Kidney epithelial cell (primary cell): ENCODE data around the gene DNMT1. TPM values are rescaled to one million over a fixed set of nuclear protein-coding genes. Genes with fewer than 3 reads are reported as not detected.

Experiments
- DNase-seq: peaks from one replicate; pipeline ENCODE4 v3.0.0-alpha.2; 2010; ENCODE audit warnings: low read depth
- H3K27me3 ChIP-seq: 2 replicates; pipeline ENCODE4 v1.6.0; 2011; ENCODE audit warnings: low read length; ENCODE audit not compliant: control insufficient read depth, insufficient read depth
- H3K36me3 ChIP-seq: 2 replicates; pipeline ENCODE4 v1.5.1; 2011; ENCODE audit warnings: low read length; ENCODE audit not compliant: control insufficient read depth, insufficient read depth
- H3K4me3 ChIP-seq: 2 replicates; pipeline ENCODE4 v1.5.1; 2011; ENCODE audit warnings: low read depth, mild to moderate bottlenecking, control low read depth, low read length
- total RNA-seq: library from RNA; depleted of rRNA; stranded (reverse); fragments of >200 nt; gene quantifications from 2 replicates; pipeline ENCODE4 v1.2.3, GENCODE V29; 2015
- TF ChIP-seq, protein P1 (sequence below): IDR thresholded peaks from 2 replicates; pipeline ENCODE4 v1.5.1; 2011; ENCODE audit warnings: mild to moderate bottlenecking, moderate library complexity, low read length, control low read depth, inconsistent platforms; ENCODE audit not compliant: insufficient read depth, poor library complexity, severe bottlenecking

DNMT1 gene
- total RNA-seq, 1 donor from 2014 or later: 66.9 TPM

DNA sequence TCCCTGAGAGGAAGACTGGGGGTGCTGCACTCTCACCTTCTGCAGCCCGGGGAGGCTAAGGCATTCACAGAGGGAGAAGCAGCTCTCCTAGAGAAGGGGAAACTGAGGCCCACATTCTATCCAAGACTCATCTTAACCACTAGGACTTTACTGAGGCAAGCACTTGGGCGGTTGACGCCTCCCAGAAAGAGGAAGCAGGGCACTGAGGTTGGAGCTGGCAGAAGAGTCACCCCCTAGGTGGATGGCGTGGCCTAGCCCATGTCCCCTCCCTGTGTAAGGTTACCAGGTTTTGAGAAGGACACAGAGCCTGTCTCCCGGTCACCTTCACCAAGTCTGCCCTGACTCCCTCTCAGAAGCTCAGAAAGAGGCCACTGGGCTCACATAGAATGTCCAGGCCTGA, 33.6 kb upstream of the DNMT1 start:
- Histone ChIP-seq H3K27me3 (peaks cover 2% of the 10 kb centered on the region), H3K4me3 (no peak overlapping the region), H3K36me3 (no peaks in the 10 kb centered on the region)
- TF ChIP-seq, protein P1, sequence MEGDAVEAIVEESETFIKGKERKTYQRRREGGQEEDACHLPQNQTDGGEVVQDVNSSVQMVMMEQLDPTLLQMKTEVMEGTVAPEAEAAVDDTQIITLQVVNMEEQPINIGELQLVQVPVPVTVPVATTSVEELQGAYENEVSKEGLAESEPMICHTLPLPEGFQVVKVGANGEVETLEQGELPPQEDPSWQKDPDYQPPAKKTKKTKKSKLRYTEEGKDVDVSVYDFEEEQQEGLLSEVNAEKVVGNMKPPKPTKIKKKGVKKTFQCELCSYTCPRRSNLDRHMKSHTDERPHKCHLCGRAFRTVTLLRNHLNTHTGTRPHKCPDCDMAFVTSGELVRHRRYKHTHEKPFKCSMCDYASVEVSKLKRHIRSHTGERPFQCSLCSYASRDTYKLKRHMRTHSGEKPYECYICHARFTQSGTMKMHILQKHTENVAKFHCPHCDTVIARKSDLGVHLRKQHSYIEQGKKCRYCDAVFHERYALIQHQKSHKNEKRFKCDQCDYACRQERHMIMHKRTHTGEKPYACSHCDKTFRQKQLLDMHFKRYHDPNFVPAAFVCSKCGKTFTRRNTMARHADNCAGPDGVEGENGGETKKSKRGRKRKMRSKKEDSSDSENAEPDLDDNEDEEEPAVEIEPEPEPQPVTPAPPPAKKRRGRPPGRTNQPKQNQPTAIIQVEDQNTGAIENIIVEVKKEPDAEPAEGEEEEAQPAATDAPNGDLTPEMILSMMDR: no peak
- no peak for DNase-seq

DNA sequence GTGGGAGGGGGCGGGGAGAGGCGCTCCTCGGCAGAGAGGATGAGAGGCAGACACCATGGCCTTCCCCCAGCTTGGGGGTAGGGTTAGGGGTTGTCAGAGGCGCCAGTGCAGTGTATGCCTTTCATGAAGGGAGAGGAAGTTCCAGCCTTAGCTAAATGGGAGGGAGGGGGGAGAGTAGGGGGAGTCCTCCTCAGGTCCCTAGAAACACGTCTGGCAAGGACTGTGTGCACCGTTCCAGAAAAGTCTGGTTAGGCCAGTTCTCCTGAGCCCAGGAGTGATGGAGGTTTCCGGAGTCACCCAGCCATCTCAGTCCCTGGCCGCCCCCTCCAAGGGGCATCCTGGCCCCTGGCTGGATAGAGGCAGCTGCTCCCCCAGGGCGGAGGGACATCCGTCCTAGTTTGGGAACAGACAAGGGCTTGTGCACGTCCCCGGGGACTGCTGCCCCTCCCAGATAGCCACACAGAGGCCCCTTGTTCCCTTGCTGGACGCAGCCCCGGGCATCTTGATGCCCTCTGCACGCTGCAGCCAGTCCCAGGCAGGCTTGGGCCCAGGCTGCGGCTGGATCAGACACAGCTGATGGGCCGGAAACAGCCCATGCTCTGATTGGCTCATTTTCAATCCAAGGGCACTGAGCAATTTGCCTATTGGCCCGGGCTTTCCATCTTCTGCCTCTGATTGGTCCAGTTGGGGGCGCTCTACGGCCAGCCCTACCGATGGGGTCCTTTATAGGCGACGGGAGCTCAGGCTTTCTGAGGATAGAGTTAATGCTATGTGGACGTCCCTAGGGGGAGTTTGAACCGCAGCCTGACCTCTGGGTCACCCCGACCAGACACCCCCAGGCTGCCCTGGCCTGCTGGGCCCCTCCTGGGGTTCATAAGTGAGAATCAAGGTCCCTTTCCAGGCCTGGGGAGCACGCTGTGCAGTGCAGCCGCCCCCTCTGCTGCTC, 32.5 kb upstream of the DNMT1 start:
- no peak overlapping the region for H3K4me3 ChIP-seq
- TF ChIP-seq, protein P1: no peak

DNA sequence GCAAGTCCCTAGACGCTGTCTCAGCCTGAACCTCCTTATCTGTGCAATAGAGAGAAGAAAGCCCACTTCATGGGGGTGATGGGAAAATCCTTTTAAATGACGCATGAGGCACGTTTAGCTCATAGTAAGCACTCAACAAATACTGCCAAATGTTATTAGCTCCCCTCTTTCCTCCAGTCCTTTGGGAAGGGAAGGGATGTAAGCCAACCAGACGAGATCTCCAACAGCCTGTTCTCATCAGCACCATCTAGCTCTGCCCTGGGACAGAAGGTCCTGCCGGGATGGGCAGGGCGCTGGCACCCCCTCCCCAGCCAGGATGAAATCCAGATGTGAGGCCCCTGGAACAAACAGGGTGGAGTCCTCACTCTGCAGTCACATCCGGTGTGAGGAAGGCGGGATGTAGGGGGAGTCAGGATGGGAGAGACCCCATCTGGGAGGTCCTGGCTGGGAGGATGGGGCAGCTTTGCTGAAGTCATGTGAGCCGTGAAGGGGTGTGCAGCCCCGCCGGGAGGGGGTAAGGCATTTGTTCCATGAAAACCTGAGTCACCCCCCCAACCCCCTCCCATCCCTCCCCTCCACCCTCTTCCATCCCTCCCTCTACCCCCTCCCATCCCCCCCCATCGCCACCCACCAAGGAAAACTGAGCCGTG, 31.7 kb upstream of the DNMT1 start:
- TF ChIP-seq, protein P1: no peak
- Histone ChIP-seq H3K36me3 (no peaks in the 10 kb centered on the region), H3K4me3 (no peak overlapping the region), H3K27me3 (peaks cover 2% of the 10 kb centered on the region)
- no peak for DNase-seq

More for the DNA sequence above, 32.5 kb upstream of the DNMT1 start:
- H3K36me3 ChIP-seq: no peaks in the 10 kb centered on the region
- no peak for DNase-seq
- peaks cover 2% of the 10 kb centered on the region for H3K27me3 ChIP-seq

- TF ChIP-seq, protein P1: no peak
- Histone ChIP-seq H3K36me3 (no peaks in the 10 kb centered on the region), H3K27me3 (peaks cover 2% of the 10 kb centered on the region), H3K4me3 (no peak overlapping the region)
- no peak for DNase-seq
These were observed 31.2 kb upstream of the DNMT1 start for GRCh38 chr19:10226021-10226375.

GRCh38 chr19:10224337-10224736, 29.6 kb upstream of the DNMT1 start:
- no peak overlapping the region for H3K4me3 ChIP-seq
- TF ChIP-seq, protein P1: no peak
- DNase-seq: no peak

More at GRCh38 chr19:10224337-10224736, 29.6 kb upstream of the DNMT1 start:
- Histone ChIP-seq H3K27me3 (no peaks in the 10 kb centered on the region), H3K36me3 (no peaks in the 10 kb centered on the region)
